GM21717 (cell line): Measurements from ENCODE around the gene SLC2A14.
"Not testable (repeated sequence)": the region's sequence is repeated elsewhere in the genome, so short reads cannot be mapped to it uniquely, and the experiment has no call there.

Source experiments
- ATAC-seq: cut with Tn5 transposase; IDR thresholded peaks from one replicate; pipeline ENCODE4 v1.9.1; 2021; ENCODE audit warnings: mild to moderate bottlenecking, moderate library complexity; ENCODE audit not compliant: unreplicated experiment

The SLC2A14 gene

GRCh38 chr12:7835116-7835515, 37.6 kb downstream of the SLC2A14 start:
- no peak for ATAC-seq

GRCh38 chr12:7834701-7835100, 38.0 kb downstream of the SLC2A14 start:
- ATAC-seq, result no peak

GRCh38 chr12:7833831-7834230, 38.9 kb downstream of the SLC2A14 start:
- ATAC-seq, result no peak

GRCh38 chr12:7833201-7833600, 39.5 kb downstream of the SLC2A14 start:
- not testable (repeated sequence) for ATAC-seq

GRCh38 chr12:7832059-7832696, 40.5 kb downstream of the SLC2A14 start:
- ATAC-seq, result peak; percentile 49

GRCh38 chr12:7829737-7830136, 43.0 kb downstream of the SLC2A14 start:
- not testable (repeated sequence) for ATAC-seq

- not testable (repeated sequence) for ATAC-seq
These were observed 47.0 kb downstream of the SLC2A14 start for GRCh38 chr12:7825754-7826153.

- ATAC-seq, result no peak
These were observed 65.7 kb downstream of the SLC2A14 start for GRCh38 chr12:7806863-7807487.

- ATAC-seq, result not testable (repeated sequence)
These were observed 66.4 kb downstream of the SLC2A14 start for GRCh38 chr12:7806319-7806718.

- ATAC-seq, result no peak
These were observed 71.3 kb downstream of the SLC2A14 start for GRCh38 chr12:7801460-7801859.

GRCh38 chr12:7798750-7799308, 73.9 kb downstream of the SLC2A14 start:
- ATAC-seq, result not testable (repeated sequence)

GRCh38 chr12:7797698-7798398, 74.9 kb downstream of the SLC2A14 start:
- ATAC-seq, result no peak

- ATAC-seq, result not testable (repeated sequence)
These were observed 75.4 kb downstream of the SLC2A14 start for GRCh38 chr12:7797269-7797668.

GRCh38 chr12:7793211-7793610, 79.5 kb downstream of the SLC2A14 start:
- ATAC-seq, result no peak

- not testable (repeated sequence) for ATAC-seq
These were observed 83.7 kb downstream of the SLC2A14 start, which contains the start of gene NANOG for GRCh38 chr12:7788884-7789528. NANOG (plus strand) TSS chr12:7789402; CDS start chr12:7789615, 213 bp downstream.

GRCh38 chr12:7788294-7788660, 84.4 kb downstream of the SLC2A14 start:
- no peak for ATAC-seq

- no peak for ATAC-seq
These were observed 85.0 kb downstream of the SLC2A14 start for GRCh38 chr12:7787574-7788293.

- ATAC-seq, result no peak
These were observed 88.0 kb downstream of the SLC2A14 start for GRCh38 chr12:7784701-7785100.

GRCh38 chr12:7783433-7783832, 89.3 kb downstream of the SLC2A14 start:
- not testable (repeated sequence) for ATAC-seq

GRCh38 chr12:7782055-7782454, 90.7 kb downstream of the SLC2A14 start:
- ATAC-seq, result no peak
